Dedifferentiated amniotic fluid mesenchymal stem cell (primary cell): ENCODE data around the gene LUC7L3.

Source experiments
- DNase-seq: peaks from one replicate; pipeline ENCODE4 v3.0.0-alpha.2; 2016; ENCODE audit errors: extremely low spot score

The LUC7L3 gene

DNA sequence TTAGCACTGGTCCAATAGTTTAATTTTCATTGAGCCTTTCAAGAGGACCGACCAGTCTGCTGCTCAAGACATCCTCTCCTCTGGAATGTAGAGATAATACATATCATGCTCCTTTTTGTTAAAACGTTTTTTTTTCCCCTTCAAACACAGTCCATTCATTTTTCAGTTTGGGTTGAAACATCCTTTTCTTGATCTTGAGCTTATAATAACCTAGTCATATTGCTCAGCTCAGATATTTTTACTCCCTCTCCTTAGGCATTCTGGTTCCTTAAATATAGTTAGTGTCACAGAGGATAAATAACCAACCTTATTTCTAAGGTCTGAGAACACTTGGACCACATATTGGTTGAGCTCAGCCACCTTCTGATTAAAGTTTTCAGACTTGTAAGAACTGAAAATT is 35.1 kb downstream of the LUC7L3 start:
- DNase-seq: no peak

DNA sequence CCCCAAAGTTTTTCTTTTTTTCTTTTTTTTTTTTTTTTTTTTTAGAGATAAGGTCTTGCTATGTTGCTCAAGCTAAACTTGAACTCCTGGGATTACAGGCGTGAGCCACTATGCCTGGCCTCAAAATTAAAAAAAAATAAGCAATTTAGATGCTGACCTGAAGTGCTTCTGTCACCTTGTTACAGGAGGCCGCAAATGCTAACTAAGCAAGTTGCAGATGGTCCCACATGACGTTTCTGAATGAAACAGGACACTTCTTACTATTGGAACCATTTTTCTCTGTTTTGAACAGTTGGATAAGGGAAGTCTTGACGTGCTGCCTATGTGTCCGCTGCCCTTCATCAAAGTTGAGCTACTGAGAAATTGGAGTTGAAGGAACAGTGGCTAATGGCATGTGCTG is 39.1 kb downstream of the LUC7L3 start:
- no peak for DNase-seq

DNA sequence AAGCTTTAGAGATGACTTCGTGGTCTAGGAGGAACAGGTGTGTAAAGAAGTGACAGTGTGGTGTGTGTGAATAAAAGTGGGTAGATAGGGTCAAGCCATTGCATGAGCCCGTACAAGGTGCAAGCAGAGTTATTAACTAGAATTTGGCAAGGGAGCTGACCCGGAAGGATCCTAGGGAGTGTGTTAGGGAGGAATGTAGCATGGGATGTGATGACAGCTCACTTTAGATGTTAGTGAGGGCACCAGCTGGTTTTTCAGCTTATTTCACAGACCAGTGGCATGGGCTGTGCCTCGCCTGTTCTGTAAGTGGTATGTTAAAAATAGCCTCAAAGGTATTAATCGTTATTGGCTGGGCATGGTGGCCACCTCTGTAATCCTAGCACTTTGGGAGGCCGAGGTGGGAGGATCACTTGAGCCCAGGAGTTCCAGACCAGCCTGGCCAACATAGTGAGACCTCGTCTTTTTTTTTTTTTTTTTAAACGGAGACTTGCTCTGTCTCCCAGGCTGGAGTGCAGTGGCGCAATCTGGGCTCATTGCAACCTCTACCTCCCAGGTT is 39.7 kb downstream of the LUC7L3 start:
- no peak for DNase-seq

DNA sequence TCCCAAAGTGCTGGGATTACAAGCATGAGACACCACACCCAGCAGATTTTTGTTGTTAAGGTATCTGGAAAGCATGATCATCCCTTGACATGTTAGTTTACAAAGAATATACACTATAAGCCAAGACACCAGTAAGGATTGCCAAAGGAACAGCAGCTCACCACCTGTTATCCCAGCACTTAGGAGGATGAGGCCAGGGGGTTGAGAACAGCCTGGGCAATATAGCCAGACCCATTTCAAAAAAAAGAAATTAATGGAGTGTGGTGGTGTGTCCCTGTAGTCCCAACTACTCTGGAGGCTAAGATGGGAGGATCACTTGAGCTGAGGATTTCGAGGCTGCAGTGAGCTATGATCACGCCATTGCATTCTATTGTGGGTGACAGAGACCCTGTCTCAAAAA is 42.8 kb downstream of the LUC7L3 start:
- no peak for DNase-seq

GRCh38 chr17:50763716-50764475 is 44.5 kb downstream of the LUC7L3 start:
- no peak for DNase-seq

DNA sequence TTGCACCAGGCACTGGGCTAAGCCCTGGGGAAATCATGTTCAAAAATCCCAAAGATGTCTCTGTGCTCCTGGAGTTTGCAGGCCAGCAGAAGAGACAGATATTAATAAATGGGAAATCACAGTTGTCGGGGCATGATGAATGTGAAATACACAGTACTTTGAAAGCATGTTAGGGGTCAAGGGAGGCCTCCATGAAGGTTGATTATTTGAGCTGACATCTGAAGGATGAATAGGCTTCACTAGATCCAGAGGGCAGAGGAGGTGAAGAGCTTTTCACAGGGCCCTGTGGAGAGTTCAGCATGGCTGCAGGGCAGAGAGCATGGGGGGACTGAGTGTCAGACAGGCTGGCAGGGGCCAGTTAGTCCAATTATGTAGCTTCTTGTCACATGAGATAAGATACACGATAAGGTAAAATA is 45.3 kb downstream of the LUC7L3 start:
- no peak for DNase-seq

DNA sequence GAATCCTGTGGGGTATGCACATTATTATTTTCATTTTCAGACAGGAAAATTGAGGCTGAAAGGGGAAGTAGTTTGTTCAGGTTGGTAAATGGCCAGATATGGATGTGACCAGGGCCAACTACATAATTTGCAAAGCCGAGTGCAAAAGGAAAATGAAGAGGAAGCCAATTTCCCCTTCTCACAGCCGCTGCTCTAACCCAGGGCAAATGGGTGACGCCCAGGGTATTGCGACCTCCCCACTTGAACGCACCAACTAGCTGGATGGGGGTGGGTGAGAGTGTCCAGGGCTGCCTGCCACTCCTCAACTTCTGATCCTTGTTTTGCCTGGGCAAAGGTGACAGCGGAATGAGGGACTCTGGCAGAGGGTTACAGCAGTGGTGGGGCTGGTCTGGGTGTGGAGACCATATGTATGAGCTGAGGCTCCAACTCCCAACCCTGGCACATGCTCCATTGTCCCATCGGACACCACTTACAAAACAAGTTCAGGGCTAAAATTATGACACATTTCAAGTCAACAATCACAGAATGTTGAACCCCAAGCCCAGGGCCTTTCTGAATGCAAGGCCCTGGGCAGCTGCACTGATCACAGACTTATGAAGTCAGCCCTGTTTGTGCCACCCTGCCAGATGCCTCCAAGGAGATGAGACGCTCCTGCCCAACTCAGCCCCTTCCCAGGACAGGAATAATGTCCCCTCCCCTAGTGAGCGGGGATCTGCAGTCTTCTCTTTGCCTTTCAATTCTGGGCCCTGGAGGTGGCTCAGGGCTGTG is 46.2 kb downstream of the LUC7L3 start:
- no peak for DNase-seq

GRCh38 chr17:50766222-50767023 is 47.0 kb downstream of the LUC7L3 start:
- DNase-seq: no peak

GRCh38 chr17:50767030-50767429 is 47.6 kb downstream of the LUC7L3 start:
- DNase-seq: no peak

DNA sequence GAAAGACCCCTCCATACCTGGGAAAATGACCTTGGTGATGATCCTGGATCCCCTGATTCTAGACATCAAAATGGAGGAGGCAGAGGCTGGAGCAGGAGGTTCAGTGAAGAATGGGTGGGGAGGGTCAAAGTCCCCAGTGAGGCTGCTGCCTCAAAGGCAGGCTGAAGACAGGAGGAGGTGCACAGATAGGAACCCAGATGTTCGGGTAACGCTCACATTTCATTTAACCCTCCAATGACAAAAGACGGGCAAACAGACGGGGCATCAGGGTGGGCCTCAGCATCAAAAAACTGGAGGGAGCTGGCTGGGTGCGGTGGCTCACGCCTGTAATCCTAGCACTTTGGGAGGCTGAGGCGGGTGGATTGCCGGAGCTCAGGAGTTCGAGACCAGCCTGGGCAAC is 48.0 kb downstream of the LUC7L3 start, which contains the start of gene ANKRD40CL:
ANKRD40CL (minus strand) TSS at position 73 of the 400 bp plus-strand sequence. CDS start 605 bp downstream, outside the sequence.
- no peak for DNase-seq

DNA sequence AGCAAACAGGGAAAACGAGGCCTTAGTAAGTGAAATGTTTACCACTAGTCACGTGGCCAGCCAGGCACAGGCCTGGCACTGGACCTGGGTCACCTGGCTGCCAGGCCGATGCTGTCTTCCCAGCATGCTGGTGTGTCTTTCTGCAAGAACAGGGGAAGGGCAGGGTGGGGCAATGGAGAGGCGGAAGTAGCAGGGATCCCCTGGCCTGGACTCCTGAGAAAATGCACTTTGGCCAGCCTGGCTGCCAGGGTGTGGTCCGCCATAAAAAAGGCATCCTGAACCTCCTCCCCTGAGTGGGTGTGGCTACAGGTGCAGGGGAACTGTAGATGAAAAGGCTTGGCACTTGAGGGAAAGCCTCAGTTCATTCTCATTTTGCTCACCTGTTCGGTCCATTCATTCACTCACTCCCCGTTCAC is 49.0 kb downstream of the LUC7L3 start:
- DNase-seq: no peak

- DNase-seq: no peak
Measured at GRCh38 chr17:50769884-50770283, 50.5 kb downstream of the LUC7L3 start.

DNA sequence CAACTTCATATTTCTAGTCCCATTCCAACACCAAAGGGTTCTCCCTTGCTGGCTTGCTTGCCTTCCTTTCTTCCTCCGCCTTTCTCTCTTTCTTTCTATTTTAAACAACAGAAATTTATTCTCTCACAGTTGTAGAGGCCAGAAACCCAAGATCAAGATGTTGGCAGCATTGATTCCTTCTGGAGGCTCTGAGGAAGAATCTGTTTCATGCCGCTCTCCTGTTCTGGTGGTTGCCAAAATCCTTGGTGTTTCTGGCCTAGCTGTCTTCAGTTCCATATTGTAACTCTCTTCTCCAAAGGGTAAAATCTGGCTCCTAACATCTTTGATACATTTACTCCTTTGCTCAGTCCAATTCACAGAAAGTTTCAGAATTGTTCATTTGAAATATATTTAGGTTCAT is 50.9 kb downstream of the LUC7L3 start:
- no peak for DNase-seq

GRCh38 chr17:50771991-50772785 is 52.8 kb downstream of the LUC7L3 start:
- DNase-seq: no peak

DNA sequence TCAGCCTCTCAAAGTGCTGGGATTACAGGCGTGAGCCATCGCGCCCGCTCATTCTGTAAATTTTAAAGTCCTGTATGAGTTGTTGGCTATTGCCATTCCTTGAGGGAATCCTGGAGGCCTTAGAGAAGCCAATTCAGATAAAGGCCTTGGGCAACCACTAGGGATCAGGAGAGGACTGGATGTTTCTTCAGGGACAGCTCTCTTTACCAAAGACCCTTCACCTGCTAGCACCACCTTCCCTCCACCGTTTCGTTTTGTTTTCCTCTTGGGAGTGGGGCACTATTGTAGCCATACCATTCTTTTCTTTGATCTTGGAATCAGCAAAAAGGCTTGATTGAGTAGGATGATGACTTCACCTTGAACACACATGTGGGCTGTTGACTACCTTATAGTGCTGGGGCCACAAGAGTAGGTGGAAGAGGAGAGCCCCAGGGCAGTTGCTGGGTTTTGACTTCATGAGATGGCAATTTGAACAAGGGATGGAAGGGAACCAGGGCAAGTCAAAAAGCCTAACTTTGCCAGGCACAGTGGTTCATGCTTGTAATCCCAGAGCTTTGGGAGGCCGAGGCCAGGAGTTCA is 54.9 kb downstream of the LUC7L3 start:
- no peak for DNase-seq

- DNase-seq: no peak
Measured at GRCh38 chr17:50775926-50776325, 56.5 kb downstream of the LUC7L3 start.

- DNase-seq: no peak
Measured at GRCh38 chr17:50778471-50778870, 59.1 kb downstream of the LUC7L3 start.

DNA sequence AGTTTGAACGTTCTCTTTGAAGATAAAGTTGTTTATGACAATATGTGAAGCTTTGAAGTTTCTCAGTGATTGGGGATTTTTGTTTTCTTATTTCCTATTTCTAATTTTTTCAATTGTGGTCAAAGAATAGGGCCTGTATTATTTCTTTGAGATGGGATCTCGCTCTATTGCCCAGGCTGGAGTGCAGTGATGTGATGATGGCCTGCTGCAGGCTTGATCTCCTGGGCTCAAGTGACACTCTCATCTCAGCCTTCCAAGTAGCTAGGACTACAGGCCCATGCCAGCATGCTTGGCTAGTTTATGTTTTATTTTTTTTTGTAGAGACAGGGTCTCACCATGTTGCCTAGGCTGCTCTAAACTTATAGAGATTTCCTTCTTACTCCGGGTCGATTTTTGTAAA is 59.6 kb downstream of the LUC7L3 start:
- DNase-seq: no peak

DNA sequence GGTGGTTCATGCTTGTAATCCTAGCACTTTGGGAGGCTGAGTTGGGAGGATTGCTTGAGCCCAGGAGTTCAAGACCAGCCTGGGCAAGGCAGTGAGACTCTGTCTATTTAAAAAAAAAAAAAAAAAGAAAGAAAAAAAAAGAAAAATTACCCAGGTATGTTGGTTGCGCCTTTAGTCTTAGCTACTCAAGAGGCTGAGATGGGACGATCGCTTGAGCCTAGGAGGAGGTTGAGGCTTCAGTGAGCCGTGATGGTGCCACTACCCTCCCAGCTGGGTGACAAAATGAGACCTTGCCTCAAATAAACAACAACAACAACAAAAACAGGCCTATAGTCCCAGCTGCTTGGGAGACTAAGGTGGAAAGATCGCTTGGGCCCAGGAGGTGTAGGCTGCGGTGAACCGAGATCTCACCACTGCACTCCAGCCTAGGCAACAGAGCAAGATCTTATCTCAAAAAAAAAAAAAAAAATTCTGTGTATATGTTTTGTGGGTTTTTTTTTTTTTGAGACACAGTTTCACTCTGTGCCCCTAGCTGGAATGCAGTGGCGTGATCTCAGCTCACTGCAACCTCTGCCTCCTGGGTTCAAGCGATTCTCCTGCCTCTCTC is 60.4 kb downstream of the LUC7L3 start:
- DNase-seq: no peak

DNA sequence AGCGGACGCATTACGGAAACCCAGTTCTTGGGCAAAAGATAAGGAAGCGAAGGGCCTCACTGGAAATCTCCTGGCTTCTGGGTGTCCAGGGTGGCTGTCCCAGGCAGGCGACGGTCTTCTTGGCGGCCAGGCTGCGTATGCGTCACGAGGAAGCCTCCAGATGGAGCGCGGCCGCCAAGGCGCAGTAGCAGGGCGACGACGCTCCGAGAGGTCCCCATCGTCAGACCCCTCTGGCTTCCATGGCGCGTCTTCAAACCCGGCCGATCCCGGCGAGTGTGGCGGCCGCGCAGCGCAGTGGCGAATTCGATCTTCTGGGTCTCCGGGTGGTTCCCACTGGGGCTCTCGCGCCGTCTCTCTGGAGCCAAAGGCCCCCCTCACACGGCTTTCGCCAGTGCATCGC is 61.8 kb downstream of the LUC7L3 start:
- DNase-seq: no peak
